H4 (cell line): ENCODE data around the gene PTN. TPM values are rescaled to one million over a fixed set of nuclear protein-coding genes. Genes with fewer than 3 reads are reported as not detected.

Experiments
- DNase-seq: peaks from one replicate; pipeline ENCODE4 v3.0.0-alpha.2; 2015; ENCODE audit warnings: low spot score
- total RNA-seq: library from RNA; depleted of rRNA; stranded (reverse); fragments of >200 nt; shearing (Covaris generic); gene quantifications from 2 replicates; pipeline ENCODE4 v1.2.3, GENCODE V29; 2014; rRNA removed

The PTN gene
- 65.8 and 83.7 TPM in 2 replicates for total RNA-seq

GRCh38 chr7:137343281-137343841, at the start of gene PTN:
Gene PTN, minus strand, starts transcription at chr7:137343733. Its CDS starts 88,760 bp downstream, at chr7:137254973.
- peak; percentile 53 for DNase-seq

- DNase-seq: peak; percentile 73
These were observed 46.5 kb upstream of the PTN start for GRCh38 chr7:137390076-137390475.

- DNase-seq: no peak
These were observed 45.4 kb upstream of the PTN start for GRCh38 chr7:137388916-137389315.

GRCh38 chr7:137386966-137387365, 43.4 kb upstream of the PTN start:
- peak; percentile 23 for DNase-seq

GRCh38 chr7:137381045-137381444, 37.5 kb upstream of the PTN start:
- no peak for DNase-seq

GRCh38 chr7:137373507-137373906, 30.0 kb upstream of the PTN start:
- no peak for DNase-seq

- DNase-seq: no peak
These were observed 28.1 kb upstream of the PTN start for GRCh38 chr7:137371616-137372015.

GRCh38 chr7:137366995-137367394, 23.5 kb upstream of the PTN start:
- DNase-seq: no peak

GRCh38 chr7:137363683-137364082, 20.1 kb upstream of the PTN start:
- no peak for DNase-seq

GRCh38 chr7:137360087-137360679, 16.6 kb upstream of the PTN start:
- DNase-seq: no peak

- DNase-seq: no peak
These were observed 11.4 kb upstream of the PTN start for GRCh38 chr7:137354961-137355360.

GRCh38 chr7:137354396-137354795, 10.9 kb upstream of the PTN start:
- DNase-seq: peak; percentile 41

GRCh38 chr7:137351941-137352340, 8.4 kb upstream of the PTN start:
- DNase-seq: no peak

- peak; percentile 27 for DNase-seq
These were observed 2.4 kb upstream of the PTN start for GRCh38 chr7:137345799-137346449.

GRCh38 chr7:137342828-137343261, 688 bp downstream of the PTN start:
- DNase-seq: no peak

- peak; percentile 48 for DNase-seq
These were observed 1.3 kb downstream of the PTN start for GRCh38 chr7:137342265-137342664.

- no peak for DNase-seq
These were observed 5.6 kb downstream of the PTN start for GRCh38 chr7:137337902-137338301.

GRCh38 chr7:137335814-137336213, 7.7 kb downstream of the PTN start:
- peak; percentile 12 for DNase-seq

- DNase-seq: no peak
These were observed 12.2 kb downstream of the PTN start for GRCh38 chr7:137331378-137331777.

- DNase-seq: no peak
These were observed 14.1 kb downstream of the PTN start for GRCh38 chr7:137329411-137329810.

GRCh38 chr7:137328373-137329120, 15.0 kb downstream of the PTN start:
- peak; percentile 11 for DNase-seq

GRCh38 chr7:137325927-137326326, 17.6 kb downstream of the PTN start:
- no peak for DNase-seq
